Fibroblast of peridontal ligament (primary cell): ENCODE data around the gene CLSTN2.

Experiments
- DNase-seq: peaks from one replicate; pipeline ENCODE4 v3.0.0-alpha.2; 2010; ENCODE audit errors: extremely low read depth

Gene CLSTN2

DNA sequence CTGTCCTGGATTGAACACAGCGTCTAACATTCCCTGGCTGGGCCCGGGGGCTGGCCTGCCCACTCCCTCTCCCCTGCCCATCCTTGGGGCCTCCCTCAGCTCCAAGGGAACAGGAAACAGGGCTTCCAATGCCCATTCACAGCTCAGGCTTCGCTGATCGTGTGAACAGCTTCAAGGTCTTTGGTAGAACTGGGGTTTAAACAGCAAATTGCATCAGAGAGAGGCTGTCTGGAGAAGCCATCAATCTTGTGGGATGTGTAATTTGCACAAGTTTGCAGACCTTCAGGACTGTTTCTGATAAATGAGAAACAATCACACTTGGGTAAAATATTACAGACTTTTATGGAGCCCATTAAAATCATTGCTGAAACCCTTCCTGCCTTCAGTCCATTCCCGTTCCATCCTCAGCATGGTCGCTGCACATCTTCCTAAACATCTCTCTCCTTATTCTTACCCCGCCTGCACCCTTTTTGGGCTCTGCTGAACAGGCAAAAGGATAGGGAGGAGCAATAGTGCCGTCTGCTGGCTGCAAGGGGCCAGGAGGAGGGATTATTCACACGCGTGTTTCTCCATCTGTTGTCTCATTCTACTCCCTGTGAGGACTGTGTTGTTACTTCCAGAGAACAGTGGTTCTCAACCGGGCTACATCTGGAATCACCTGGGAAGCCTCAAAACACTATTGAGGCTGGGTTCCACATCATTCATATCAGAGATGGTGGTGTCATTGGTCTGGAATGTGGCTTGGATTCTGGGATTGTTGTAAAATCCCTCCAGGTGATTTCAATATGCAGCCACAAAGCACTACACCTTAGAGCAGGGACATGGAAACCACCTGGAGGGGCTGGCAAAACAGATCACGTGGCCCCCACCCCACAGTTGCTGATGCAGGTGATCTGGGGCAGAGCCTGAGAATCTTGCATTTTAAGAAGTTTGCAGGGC is 116.3 kb downstream of the CLSTN2 start:
- peak; percentile 5 for DNase-seq

DNA sequence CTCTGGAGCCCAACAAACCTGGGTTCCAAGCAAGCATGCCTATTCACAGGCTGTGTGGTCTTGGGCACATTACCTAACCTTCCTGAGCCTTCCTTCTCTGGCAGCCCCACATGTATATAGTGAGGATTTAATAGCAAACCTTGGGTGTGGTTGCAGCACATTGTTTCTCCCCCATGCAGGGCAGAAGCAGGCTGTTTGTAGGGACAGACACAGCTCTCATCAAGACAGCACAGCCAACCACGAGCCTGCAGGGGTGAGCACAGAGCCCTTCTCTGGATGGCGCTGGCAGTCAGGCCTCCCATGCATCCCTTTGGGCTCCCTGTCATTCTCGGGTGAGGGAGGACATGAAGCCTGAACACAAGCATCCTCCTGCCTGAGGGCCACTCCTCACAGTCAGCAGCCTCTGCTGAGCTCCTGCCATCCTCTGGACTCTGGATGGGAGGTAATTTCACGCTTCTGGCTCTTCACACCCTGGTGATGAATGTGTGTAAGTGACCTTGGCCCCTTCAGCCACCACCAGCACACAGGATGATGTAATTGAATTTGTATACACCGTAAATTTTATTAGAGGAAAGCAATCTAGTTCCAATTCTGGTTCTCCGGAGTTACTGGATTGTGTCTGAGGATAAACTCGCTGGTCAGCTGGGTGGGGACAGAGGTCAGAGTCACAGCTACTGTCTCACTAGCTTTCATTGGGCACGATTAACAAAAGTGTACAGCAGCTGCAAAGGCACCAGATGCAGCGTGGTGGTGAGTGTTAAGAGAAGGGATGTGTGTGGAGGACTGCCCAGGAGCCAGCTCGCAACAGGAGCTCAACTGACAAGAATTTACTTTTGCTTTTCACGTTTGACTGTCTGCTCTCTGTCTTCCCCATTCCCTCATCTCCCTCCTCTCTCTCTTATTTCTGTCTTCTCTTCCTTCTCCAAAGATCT is 118.1 kb downstream of the CLSTN2 start:
- DNase-seq, result no peak

DNA sequence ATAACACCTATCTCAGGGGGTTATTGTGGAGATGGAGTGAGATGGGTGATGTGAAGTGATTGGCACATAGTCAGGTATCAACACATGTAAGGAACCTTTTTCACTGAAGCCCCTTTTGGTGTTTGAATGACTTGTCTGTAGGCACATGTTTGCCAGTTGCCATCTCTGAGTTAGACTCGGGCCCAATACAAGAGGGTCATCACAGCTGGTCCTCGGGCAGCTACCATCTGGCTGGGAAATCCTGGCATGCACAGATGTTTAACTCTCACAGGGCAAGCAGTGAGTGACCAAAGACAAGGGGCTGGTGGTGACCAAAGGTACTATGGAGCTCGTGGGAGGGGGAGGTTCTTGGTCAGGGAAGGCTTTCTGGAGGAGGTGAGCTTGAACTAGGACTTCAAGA is 118.8 kb downstream of the CLSTN2 start:
- DNase-seq, result no peak

DNA sequence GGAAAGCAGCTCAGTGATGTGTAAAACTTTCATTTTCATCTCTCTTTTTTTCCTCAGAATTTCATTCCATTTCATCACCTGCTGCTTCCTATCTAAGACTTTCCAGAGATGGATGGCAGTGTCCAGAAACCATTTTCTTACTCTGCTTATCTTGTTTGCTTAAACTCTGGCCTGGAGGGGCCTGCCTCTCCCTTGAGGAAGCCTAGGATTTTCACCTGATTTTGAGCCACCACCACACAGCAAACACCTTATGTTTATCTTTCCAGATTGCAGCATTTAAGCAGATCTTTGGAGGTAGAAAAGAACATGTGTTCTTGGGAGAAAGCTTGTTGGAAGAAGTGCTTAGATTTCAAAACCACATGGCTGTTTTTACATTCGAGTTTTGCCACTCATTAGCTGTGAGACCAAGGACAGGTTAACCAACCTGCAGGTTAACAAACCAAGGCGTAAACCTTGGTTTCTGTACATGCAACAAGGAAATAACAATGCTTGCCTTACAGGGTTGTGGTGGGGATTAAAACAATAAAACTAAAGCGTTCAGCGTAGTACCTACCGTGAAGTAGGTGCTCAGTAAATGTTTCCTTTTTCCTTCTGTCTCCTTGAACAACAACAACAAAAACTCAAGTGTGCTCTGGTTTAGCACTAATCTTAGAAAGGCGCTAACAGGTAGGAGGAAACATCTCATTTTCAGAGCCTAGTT is 120.3 kb downstream of the CLSTN2 start:
- DNase-seq, result no peak

DNA sequence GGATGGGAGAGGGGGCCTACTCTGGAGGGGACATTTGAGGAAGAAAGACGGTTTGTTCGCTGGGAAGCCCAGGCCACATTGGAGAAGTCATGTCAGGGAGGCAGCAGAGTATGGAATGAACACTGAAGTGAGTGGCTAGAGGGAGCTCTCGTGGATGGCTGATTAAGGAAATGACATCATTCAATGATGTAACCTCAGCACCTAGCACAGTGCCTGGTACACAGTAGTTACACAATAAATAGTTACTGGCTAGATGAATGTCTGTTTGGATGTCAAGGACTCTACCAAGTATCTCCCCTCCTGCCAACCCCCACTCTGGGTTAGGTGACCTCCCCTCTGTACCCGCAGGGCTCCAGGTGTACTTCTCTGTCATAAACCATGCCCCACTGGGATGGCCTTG is 121.1 kb downstream of the CLSTN2 start:
- DNase-seq, result no peak

DNA sequence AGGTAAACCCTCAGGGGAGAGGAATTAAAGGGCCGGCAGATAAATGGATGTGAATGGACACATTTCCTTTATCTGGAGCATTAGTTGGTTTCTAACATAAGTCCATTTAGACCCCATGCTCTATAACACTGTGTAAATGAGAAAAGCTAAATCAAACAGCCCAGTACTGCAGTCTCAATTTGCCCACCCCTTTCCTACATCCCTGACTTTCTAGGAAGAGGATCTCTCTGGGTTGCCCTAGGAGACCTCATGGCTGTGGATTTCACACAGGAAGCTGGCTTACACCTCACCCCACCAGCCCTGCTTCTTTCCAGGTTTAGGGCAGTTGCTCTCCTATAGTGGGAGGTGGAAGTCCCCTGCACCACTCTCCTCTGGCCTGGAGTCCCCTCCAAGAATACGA is 126.2 kb downstream of the CLSTN2 start:
- no peak for DNase-seq

DNA sequence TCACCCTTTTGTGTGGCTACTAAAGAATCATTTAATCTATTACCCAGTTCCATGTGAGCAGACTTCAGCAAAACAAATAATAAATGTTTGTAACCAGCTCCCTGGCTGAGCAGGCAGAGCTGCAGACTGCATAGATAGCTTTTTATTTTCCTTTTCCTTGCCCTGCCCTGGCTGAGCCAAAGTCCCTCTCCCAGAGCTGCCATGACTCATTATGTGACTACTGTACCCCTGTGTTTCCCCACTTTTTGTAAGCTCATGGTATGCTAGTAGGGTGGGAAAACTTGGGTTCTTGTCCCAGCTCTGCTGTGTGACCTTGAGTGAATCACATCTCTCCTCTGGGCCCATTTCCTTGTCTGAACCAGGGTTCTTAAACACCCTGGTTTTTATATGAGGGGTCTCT is 127.5 kb downstream of the CLSTN2 start:
- no peak for DNase-seq

DNA sequence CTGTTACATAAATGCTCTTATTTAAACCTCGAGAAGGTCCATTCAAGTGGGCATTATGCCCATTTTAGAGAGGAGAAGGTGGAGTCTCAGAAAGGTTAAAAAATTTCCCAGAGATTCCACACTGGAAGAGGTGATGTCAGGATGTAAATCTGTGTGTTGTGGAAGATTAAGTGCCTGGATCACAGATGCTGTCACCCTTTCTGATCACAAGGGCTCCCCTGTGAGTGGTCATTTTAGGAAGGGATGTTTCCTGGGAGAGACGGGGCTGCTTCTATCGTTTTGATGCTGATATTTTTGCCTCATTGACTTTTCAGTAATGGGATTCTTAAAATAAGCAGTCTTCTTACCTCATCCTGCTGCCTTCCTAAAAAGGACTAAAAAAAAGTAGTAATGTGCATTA is 132.5 kb downstream of the CLSTN2 start:
- no peak for DNase-seq

DNA sequence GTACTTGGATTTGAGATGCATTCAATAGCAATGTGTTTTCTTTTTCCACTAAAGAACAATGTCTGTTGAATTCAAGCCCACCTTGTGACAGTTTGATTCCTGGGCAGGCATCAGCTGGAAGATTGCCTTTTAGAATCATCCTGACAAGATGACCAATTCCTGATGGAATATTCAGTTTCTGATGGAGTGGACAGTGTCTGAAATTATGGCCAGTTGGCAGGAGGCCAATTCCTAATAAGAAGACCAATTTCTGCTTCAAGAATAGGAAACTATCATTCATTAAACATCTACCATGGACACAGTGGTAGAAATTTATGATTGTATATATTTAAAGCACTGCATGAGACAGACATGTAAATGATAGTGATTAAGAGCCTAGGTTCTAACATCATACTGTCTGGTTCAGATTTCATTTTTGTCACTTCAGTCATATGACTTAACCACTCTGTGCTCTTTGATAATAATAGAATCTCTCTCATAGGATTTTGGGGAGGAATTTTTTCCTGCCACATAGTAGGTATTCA is 133.6 kb downstream of the CLSTN2 start:
- no peak for DNase-seq

DNA sequence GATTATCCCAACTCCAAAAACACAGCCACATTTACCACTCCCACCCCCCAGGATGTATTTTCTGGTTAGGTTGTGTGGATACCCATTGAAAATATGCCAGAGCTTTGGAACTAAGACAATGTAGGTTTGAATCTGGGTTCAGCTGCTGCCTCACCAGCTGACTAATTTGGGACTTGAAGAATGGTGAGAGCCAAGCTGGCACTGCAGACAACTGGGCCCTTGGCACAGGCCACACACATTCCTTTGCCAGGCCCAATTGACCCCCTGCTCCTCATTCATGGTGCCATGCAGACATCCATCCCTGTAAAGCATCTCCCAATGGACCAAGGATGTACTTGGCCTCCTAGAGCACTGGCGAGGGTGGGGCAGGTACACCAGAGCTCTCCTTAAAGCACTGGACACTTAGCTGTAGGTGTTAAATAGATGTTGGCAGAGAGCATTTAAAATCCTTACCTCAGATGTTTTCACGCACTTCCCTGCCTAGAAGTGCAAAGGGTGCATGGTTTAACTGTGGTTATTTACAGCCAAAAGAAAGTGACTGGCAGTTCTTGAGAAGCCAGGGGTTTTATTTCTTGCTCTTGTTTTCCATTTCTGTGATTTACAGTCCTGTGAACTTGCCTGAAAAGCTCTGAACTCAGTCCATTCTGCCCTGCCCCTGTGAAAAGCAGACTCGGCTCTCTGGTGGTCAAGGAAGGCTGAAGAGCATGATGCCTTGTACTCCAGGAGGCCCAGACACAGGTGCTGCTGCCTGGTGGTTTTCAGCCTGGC is 138.5 kb downstream of the CLSTN2 start:
- DNase-seq, result no peak

DNA sequence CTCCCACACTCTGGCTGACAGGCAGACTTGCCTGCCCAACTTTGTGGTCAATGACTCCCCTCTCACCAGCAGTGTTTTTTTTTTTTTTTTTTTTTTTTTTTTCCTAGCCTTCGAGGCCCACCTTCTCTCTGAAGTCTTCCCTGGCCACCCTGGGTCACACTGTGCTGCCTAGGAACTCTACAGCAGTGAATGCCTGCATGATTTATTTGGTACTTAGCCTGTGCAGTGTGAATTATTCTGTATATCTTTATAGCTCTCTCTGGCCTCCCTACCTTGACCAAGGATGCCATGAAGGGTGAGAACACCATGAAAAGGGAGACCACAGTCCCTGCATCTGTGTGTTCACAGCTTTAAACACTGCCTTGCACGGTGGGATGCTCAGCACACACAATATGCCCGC is 141.6 kb downstream of the CLSTN2 start:
- no peak for DNase-seq

DNA sequence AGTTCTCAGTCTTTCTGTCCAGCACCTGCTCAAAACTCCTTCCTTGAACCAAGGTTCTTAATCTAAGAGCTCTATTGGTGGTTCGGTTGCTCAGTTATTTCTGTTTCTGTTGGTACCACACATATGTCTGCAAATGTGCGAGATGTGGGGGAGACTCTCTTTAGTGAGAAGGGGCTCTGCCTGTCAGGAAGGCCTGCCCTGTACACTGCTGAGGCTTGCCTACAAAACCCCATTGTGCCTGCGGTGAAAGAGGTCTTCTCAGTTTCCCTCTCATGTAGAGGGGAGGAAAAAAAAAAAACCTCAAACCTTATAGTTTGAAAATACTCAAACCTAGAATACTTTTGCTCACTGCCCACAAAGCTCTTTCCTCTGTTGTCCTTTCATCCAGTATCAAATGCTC is 142.4 kb downstream of the CLSTN2 start:
- no peak for DNase-seq

DNA sequence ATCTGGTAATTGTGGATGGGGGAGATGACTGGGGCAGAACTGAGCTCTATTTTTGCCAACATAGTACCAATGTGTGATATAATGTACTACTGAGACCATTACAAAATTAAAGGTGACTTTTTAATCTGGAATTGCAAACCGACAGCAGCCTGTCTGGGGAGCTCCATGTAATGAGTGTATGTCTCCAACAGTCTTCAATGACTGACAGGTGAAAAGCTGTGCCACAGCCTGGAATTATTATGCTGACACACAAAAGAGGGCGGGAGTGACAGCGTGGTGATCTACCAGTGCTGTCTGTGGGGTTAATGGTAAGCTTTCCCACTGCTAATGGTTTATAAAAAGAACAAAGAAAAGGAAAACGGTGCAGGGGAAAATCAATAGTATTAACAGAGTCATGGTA is 143.4 kb downstream of the CLSTN2 start:
- DNase-seq, result no peak

DNA sequence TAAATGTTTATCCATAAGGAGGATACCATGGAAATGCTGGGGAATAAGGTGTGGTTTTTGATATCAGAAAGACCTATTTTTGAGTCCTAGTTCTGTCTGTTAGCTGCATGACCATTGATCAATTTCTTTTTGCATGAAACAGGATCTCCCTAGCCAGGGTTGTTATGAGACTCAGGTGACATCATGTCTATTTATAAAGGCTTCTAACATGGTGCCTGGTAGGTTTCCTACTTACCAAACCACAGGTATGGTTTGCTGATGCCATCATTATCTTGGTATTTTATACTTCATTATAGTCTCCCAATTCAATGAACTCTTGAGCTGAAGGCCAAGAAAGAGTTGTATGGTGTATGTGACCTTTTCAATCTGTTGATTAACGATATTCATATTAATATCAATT is 144.0 kb downstream of the CLSTN2 start:
- no peak for DNase-seq

DNA sequence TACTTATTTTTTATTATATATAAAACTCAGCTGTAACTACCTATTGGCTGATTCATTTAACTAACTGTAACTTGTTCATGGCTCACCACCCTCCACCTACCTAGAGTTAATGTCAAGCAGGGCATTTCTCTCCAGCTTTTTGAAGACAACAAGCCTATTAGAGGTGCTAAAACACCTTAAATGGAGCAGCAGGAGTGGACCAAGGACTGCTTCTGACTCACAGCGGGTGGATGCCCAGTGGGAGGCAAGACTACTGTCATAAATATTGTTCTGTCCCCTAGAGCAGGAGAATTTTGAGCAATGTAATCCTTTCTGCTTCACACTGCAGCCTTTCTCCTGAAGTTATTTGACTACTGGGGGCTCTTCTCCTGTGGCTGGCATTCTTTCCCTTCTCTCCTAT is 146.9 kb downstream of the CLSTN2 start:
- DNase-seq, result no peak

DNA sequence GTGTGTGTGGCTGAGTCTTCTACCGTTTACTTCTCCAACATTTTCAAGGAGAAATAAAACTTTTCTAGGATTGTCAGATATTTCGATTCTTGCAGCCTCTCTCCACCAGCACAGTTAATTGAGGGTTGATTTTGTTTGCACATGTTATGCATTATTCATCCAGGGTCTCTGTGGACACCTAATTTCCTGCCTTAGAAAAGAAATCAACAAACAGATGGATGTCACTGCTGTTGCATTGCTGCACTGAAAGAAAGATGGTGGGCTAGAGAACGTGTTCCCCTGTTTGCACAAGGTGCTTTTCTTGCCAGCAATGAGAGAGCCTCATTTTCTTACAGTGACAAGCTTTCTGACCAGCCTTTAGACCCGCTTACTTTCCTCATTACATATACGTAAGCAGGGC is 150.0 kb downstream of the CLSTN2 start:
- DNase-seq, result no peak

DNA sequence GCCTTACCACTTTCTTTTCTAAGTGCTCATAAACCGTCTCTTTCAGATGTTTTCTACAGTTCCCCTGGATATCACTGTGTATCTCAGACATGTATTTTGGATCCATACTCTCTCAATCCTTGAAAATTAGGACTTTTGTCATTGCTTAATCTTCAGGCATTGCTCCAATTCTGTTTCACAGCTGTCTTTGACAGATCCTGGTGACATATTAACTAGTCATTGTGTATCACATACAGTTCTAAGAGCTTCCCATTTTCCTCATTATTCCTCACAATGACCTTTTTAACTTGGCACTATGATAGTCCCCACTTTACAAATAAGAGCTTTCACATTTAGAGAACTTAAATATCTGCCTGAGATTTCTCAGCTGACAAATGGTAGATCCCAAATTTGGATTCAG is 151.7 kb downstream of the CLSTN2 start:
- DNase-seq, result no peak

DNA sequence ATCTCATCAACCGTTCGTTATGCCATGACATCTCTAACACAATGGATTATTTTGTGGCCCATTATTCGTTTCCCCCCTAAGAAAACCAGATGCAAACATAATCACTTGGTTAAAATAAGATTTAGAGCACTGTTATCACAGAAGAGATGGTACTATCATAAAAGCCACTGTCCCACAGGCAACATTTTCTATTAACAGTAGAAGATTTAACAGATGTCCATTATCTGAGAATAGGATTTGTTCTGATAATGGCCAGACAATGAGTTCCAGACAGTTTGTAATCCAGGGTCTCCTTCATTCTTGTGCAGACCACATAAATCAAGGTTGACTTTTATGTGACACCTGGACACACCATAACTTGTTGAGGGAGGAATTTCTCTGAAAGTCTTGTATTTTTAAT is 153.1 kb downstream of the CLSTN2 start:
- DNase-seq, result no peak

DNA sequence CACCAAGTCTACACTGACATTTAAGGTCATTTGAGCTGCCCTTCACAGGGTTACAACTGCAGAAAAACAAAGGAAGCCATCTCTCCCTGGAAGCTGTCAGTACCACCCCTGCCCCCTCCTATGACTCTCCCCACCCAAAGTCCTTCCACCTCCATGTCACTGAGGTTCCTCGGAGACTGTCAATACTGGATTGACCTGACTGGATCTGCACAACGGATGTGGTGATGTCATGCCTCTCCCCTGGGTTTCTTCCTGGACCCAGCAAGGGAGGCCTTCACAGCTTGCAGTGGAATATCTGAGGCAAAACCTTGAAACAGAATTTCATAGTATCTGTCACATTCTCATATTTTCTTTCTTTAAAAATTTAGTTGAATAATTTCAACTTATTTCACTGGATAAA is 153.5 kb downstream of the CLSTN2 start:
- DNase-seq, result no peak

DNA sequence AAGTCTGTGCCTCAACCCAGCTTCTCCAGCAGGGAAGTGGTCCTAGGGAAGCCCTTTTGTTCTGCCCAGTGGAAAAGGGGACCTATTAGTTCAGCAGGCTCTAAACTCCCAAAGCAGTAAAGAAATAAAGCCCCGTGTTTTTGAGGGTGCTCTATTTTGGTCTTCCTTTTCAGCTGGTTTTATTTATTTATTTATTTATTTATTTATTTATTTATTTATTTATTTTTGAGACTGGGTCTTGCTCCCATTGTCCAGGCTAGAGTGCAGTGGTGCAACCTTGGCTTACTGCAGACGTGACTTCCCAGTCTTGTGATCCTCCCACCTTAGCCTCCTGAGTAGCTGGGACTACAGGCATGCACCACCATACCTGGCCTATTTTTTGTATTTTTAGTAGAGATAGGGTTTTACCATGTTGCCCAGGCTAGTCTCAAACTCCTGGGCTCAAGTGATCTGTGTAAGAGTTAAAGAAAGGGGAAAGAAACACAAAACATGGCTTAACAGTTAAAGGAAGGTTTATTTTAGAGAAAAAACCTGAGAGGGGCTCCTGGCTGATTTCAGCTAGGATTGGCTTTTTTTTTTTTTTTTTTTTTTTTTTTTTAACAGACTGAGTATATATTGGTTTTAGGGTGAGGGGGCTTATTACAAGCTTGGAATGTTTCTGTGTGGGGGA is 154.6 kb downstream of the CLSTN2 start:
- DNase-seq, result no peak

DNA sequence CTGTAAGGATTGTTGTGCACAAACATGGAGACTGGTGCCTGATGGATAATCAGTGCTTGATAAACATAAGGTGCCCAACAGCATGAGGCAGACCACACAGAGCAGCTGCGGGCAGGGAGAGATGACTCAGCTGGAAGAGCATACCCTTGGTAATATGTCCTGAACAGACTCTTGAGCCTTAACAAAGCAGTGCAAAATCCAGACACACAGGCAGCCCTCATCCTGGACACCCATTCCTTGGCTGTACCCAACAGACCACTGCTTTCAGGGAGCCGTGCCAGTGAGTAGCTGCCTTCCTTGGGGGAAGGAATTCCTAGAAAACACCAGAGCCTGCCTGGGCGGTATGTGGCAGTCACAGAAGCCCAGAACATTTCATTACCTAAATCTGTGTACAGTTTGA is 156.2 kb downstream of the CLSTN2 start:
- peak; percentile 29 for DNase-seq
